Activated naive CD4-positive, alpha-beta T cell treated with anti-CD3 and anti-CD28 coated beads, Interleukin-2, amount 10 ng/mL, durations not matched to agents 5 hours and 36 hours (primary cell): ENCODE results near the gene OR4M1. TPM values are rescaled to one million over a fixed set of nuclear protein-coding genes. Genes with fewer than 3 reads are reported as not detected.

Experiments
- total RNA-seq, 2 experiments: library from RNA; stranded (reverse); gene quantifications; one replicate each; pipeline ENCODE4 v1.2.3, GENCODE V29; 2021

The OR4M1 gene
- total RNA-seq = not detected

GRCh38 chr14:19773204-19773603, at the start of gene OR4M1:
OR4M1 (plus strand) TSS chr14:19773504; CDS start chr14:19780323, 6,819 bp downstream.

GRCh38 chr14:19743256-19743655, 30.0 kb upstream of the OR4M1 start, which contains the start of gene OR4Q3:
OR4Q3 (plus strand) TSS chr14:19743571.

GRCh38 chr14:19803470-19803869, 30.2 kb downstream of the OR4M1 start, which contains the start of gene OR4N2:
OR4N2 (plus strand) TSS chr14:19803770; CDS start chr14:19827449, 23,679 bp downstream.

Other genes starting within 250 kb of the OR4M1 start
- not detected for gene OR11H2, start 59.6 kb upstream of the OR4M1 start, total RNA-seq
- gene OR4Q3, start 29.9 kb upstream of the OR4M1 start, total RNA-seq = not detected
- not detected for gene OR4N2, start 30.3 kb downstream of the OR4M1 start, total RNA-seq
- gene OR4K2, start 101.6 kb downstream of the OR4M1 start, total RNA-seq = not detected
- gene OR4K5, start 147.1 kb downstream of the OR4M1 start, total RNA-seq = not detected
- not detected for gene OR4K1, start 157.4 kb downstream of the OR4M1 start, total RNA-seq
- not detected for gene OR4K15, start 202.1 kb downstream of the OR4M1 start, total RNA-seq
- gene OR4Q2, start 228.7 kb downstream of the OR4M1 start, total RNA-seq = not detected
- not detected for gene OR4K14, start 245.8 kb downstream of the OR4M1 start, total RNA-seq